Lung (tissue), 12 donors: ENCODE data around the gene CARMIL1. TPM values are rescaled to one million over a fixed set of nuclear protein-coding genes. Genes with fewer than 3 reads are reported as not detected.
"Not testable (repeated sequence)": the region's sequence is repeated elsewhere in the genome, so short reads cannot be mapped to it uniquely, and the experiment has no call there.

ENCODE experiments used
- ATAC-seq: fragments of 200-7000 bp; cut with Tn5 transposase; one replicate; pipeline ENCODE4 v1.9.1; 2020; ENCODE audit warnings: moderate number of reproducible peaks; ENCODE audit not compliant: insufficient read depth, low FRiP score
- DNase-seq, 3 donors: peaks; one replicate each; pipeline ENCODE4 v3.0.0-alpha.2; 2013 to 2017
- H3K27ac ChIP-seq, 2 donors: one replicate each; pipeline ENCODE4 v1.5.1; 2013; ENCODE audit warnings: mild to moderate bottlenecking in 2 of 2, moderate library complexity in 2 of 2, control low read depth in 1 of 2, inconsistent platforms in 1 of 2, low read depth in 1 of 2, low read length in 1 of 2
- H3K27me3 ChIP-seq, 3 donors: one replicate each; pipeline ENCODE4 v1.5.1; 2013; ENCODE audit warnings: low read length in 2 of 3; ENCODE audit not compliant: control insufficient read depth in 3 of 3, insufficient read depth in 3 of 3
- H3K36me3 ChIP-seq, 4 donors: one replicate each; pipeline ENCODE4 v1.5.1; 2013; ENCODE audit warnings: low read length in 4 of 4, mild to moderate bottlenecking in 1 of 4, moderate library complexity in 1 of 4; ENCODE audit not compliant: control insufficient read depth in 4 of 4, insufficient read depth in 4 of 4
- H3K4me1 ChIP-seq, 5 donors: one replicate each; pipeline ENCODE4 v1.5.1; 2013; ENCODE audit warnings: low read length in 5 of 5, mild to moderate bottlenecking in 2 of 5, moderate library complexity in 1 of 5; ENCODE audit not compliant: control insufficient read depth in 5 of 5, insufficient read depth in 5 of 5
- H3K4me3 ChIP-seq: one replicate; pipeline ENCODE4 v1.5.1; 2013; ENCODE audit warnings: mild to moderate bottlenecking, control low read depth, moderate library complexity
- H3K9ac ChIP-seq, 2 donors: one replicate each; pipeline ENCODE4 v1.5.1; 2013; ENCODE audit warnings: low read length in 2 of 2, control low read depth in 1 of 2; ENCODE audit not compliant: insufficient read depth in 1 of 2
- H3K9me3 ChIP-seq, 4 donors: one replicate each; pipeline ENCODE4 v1.5.1; 2013; ENCODE audit warnings: low read length in 3 of 4, mild to moderate bottlenecking in 1 of 4, moderate library complexity in 1 of 4; ENCODE audit not compliant: control insufficient read depth in 4 of 4, insufficient read depth in 3 of 4
- WGBS, 2 donors: extraction: QIAGEN DNeasy Blood & Tissue Kit; methylation state at CpG; one replicate each; pipeline ENCODE4 v1.1.7; 2013; 5-methylcytosine and 5-hydroxymethylcytosine counted together
- polyA plus RNA-seq, 2 donors: library from polyadenylated mRNA; stranded (reverse); fragments of 200-250 nt; gene quantifications; one replicate each; pipeline ENCODE4 v1.2.1, GENCODE V29; 2013
- total RNA-seq, 2 donors: library from RNA; depleted of rRNA in 1 of 2; stranded (reverse); fragments of >200 nt in 1 of 2; gene quantifications; one replicate each; pipeline ENCODE4 v1.2.1, GENCODE V29; 2014 to 2021
- TF ChIP-seq, protein P1 (sequence below): IDR thresholded peaks from 2 replicates; pipeline ENCODE4 v1.5.1; 2012; ENCODE audit warnings: mild to moderate bottlenecking; ENCODE audit errors: control extremely low read depth, extremely low read depth
- donor health status: control.
- donor health status: control.
- donor health status: Bipolar disorder and iron deficiency.
- donor health status: healthy.
- donor health status: DM: yes; HTN: yes; CAD: no.

Gene CARMIL1
- total and polyA plus RNA-seq, 4 donors = 8.0 to 38.3 (median 34.9) TPM

DNA sequence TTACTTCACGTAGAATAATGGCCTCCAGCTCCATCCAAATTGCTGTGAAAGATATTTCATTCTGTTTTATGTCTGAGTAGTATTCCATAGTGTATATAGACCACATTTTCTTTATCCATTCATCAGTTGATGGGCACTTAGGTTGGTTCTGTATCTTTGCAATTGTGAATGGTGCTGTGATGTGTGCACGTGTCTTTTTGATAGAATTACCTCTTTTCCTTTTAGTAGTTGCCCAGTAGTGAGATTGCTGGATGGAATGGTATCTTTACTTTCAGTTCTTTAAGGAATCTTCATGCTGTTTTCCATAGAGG, 91.8 kb downstream of the CARMIL1 start:
- H3K36me3 ChIP-seq = no peaks in the 10 kb centered on the region
- no peak for DNase-seq
- WGBS, 2 donors = 90 to 94% methylated on average over 2 of the region's 2 CpGs
- ATAC-seq = no peak
- no peaks in the 10 kb centered on the region for H3K27me3 ChIP-seq
- peaks cover 0 to 26% (median 7%) of the 10 kb centered on the region in 5 donors for H3K4me1 ChIP-seq
- no peak overlapping the region for H3K4me3 ChIP-seq
- no peaks in the 10 kb centered on the region for H3K9me3 ChIP-seq
- no peak overlapping the region for H3K9ac ChIP-seq
- no peak overlapping the region for H3K27ac ChIP-seq
- TF ChIP-seq, protein P1, sequence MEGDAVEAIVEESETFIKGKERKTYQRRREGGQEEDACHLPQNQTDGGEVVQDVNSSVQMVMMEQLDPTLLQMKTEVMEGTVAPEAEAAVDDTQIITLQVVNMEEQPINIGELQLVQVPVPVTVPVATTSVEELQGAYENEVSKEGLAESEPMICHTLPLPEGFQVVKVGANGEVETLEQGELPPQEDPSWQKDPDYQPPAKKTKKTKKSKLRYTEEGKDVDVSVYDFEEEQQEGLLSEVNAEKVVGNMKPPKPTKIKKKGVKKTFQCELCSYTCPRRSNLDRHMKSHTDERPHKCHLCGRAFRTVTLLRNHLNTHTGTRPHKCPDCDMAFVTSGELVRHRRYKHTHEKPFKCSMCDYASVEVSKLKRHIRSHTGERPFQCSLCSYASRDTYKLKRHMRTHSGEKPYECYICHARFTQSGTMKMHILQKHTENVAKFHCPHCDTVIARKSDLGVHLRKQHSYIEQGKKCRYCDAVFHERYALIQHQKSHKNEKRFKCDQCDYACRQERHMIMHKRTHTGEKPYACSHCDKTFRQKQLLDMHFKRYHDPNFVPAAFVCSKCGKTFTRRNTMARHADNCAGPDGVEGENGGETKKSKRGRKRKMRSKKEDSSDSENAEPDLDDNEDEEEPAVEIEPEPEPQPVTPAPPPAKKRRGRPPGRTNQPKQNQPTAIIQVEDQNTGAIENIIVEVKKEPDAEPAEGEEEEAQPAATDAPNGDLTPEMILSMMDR = no peak

DNA sequence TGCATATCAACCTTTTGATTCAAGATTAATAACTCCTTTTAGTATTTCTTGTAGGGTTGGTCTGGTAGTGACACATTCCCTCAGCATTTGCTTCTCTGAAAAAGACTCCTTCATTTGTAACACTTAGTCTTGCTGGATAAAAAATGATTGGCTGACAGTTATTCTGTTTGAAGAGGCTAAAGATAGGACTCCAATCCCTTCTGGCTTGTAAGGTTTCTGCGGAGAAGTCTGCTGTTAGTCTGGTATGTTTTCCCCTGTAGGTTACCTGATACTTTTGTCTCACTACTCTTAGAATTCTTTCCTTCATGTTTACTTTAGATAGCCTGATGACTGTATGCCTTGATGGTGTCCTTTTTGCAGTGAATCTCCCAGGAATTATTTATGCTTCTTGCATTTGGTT, 96.0 kb downstream of the CARMIL1 start:
- Histone ChIP-seq H3K4me3 (no peak overlapping the region), H3K4me1 (peaks cover 0 to 5% (median 1%) of the 10 kb centered on the region in 5 donors), H3K9me3 (no peaks in the 10 kb centered on the region), H3K27ac (no peak overlapping the region), H3K27me3 (no peaks in the 10 kb centered on the region), H3K9ac (no peak overlapping the region), H3K36me3 (no peaks in the 10 kb centered on the region)
- 93 to 94% methylated on average over 1 of the region's 1 CpG for WGBS, 2 donors
- ATAC-seq = no peak
- TF ChIP-seq, protein P1 = no peak
- no peak for DNase-seq

DNA sequence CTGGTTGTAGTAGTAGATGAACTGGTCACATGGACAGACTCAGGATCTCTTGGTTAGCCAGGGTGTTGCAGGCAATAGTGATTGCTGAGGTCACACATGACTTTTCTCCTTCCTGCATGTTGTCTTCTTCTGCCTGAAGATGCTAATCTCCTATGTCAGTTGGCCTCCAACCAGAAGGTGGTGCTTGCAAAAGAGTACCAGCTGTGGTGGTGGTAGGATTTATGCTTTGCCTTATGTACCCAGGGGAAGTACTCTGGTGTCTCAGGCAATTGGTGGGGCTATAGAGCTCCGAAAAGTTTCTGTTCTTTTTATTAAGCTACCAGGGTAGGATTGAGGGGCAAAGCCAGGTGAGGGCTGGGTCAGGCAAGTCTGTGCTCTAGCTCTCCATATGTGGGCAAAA, 98.5 kb downstream of the CARMIL1 start:
- H3K9me3 ChIP-seq = no peaks in the 10 kb centered on the region
- TF ChIP-seq, protein P1 = no peak
- no peaks in the 10 kb centered on the region for H3K27me3 ChIP-seq
- H3K27ac ChIP-seq = no peak overlapping the region
- H3K36me3 ChIP-seq = no peaks in the 10 kb centered on the region
- no peak overlapping the region for H3K9ac ChIP-seq
- no peak for ATAC-seq
- DNase-seq = no peak
- H3K4me3 ChIP-seq = no peak overlapping the region
- WGBS, 2 donors = 85 to 93% methylated on average over 1 of the region's 1 CpG
- H3K4me1 ChIP-seq = peaks cover 0 to 4% (median 0%) of the 10 kb centered on the region in 5 donors

DNA sequence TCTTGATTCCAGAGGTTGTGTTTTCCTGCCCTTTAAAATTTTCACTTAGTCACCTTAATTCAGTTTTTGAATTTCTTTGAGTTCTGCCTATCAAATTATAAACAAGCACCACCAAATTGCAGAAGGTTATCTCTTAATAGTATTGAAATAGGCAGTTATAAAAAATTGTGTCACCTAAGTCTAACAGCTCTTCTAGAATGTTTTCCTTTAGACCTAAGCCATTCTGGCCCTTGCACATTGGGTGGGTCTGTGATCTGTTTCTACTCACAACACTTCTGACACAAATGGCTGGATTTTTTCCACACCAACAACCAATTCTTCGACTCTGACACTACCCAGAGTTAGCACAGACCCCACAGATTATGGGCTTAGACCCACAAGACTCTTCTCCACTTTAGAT, 101.9 kb downstream of the CARMIL1 start:
- Histone ChIP-seq H3K4me3 (no peak overlapping the region), H3K27ac (no peak overlapping the region), H3K9me3 (no peaks in the 10 kb centered on the region), H3K27me3 (no peaks in the 10 kb centered on the region), H3K9ac (no peak overlapping the region), H3K4me1 (peaks cover 0 to 4% (median 0%) of the 10 kb centered on the region in 5 donors), H3K36me3 (no peaks in the 10 kb centered on the region)
- TF ChIP-seq, protein P1 = no peak
- ATAC-seq (no peak), DNase-seq (no peak)
- 75 to 79% methylated on average over 1 of the region's 1 CpG for WGBS, 2 donors

DNA sequence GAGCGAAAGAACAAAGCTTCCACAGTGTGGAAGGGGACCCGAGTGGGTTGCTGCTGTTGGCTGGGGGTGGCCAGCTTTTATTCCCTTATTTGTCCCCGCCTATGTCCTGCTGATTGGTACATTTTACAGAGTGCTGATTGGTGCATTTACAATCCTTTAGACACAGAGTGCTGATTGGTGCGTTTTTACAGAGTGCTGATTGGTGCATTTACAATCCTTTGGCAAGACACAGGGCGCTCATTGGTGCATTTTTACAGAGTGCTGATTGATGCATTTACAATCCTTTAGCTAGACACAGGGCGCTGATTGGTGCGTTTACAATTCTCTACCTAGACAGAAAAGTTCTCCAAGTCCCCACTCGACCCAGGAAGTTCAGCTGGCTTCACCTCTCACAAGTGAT, 103.3 kb downstream of the CARMIL1 start:
- not testable (repeated sequence) for H3K27me3 ChIP-seq, H3K4me1 ChIP-seq, H3K9ac ChIP-seq, ATAC-seq, DNase-seq, H3K4me3 ChIP-seq, H3K36me3 ChIP-seq, H3K27ac ChIP-seq, H3K9me3 ChIP-seq
- 90 to 93% methylated on average over 8 of the region's 8 CpGs for WGBS, 2 donors
